Measurements from ENCODE around the gene CAMK1D.

The CAMK1D gene

GRCh38 chr10:12597176-12597575 lies 247.8 kb downstream of the CAMK1D start:
- no peak for DNase-seq (ENCODE audit: low spot score)

- DNase-seq (ENCODE audit: low spot score) = no peak
Observed at GRCh38 chr10:12597788-12598765, 248.7 kb downstream of the CAMK1D start.

GRCh38 chr10:12600652-12601051 lies 251.3 kb downstream of the CAMK1D start:
- no peak for DNase-seq (ENCODE audit: low spot score)

- no peak for DNase-seq (ENCODE audit: low spot score)
Observed at GRCh38 chr10:12602521-12602920, 253.2 kb downstream of the CAMK1D start.

GRCh38 chr10:12603766-12604470 lies 254.6 kb downstream of the CAMK1D start:
- no peak for DNase-seq (ENCODE audit: low spot score)

- DNase-seq (ENCODE audit: low spot score) = no peak
Observed at GRCh38 chr10:12605580-12606405, 256.4 kb downstream of the CAMK1D start.

GRCh38 chr10:12606461-12606860 lies 257.1 kb downstream of the CAMK1D start:
- DNase-seq (ENCODE audit: low spot score) = no peak

- no peak for DNase-seq (ENCODE audit: low spot score)
Observed at GRCh38 chr10:12608761-12609160, 259.4 kb downstream of the CAMK1D start.

- DNase-seq (ENCODE audit: low spot score) = no peak
Observed at GRCh38 chr10:12609435-12609834, 260.1 kb downstream of the CAMK1D start.

- no peak for DNase-seq (ENCODE audit: low spot score)
Observed at GRCh38 chr10:12613136-12613535, 263.8 kb downstream of the CAMK1D start.

- DNase-seq (ENCODE audit: low spot score) = no peak
Observed at GRCh38 chr10:12614177-12614995, 265.0 kb downstream of the CAMK1D start.

- no peak for DNase-seq (ENCODE audit: low spot score)
Observed at GRCh38 chr10:12615296-12616220, 266.2 kb downstream of the CAMK1D start.

- DNase-seq (ENCODE audit: low spot score) = no peak
Observed at GRCh38 chr10:12617191-12618175, 268.1 kb downstream of the CAMK1D start.

GRCh38 chr10:12622016-12622415 lies 272.7 kb downstream of the CAMK1D start:
- DNase-seq (ENCODE audit: low spot score) = no peak

GRCh38 chr10:12622691-12623090 lies 273.3 kb downstream of the CAMK1D start:
- DNase-seq (ENCODE audit: low spot score) = no peak

- no peak for DNase-seq (ENCODE audit: low spot score)
Observed at GRCh38 chr10:12625393-12626023, 276.2 kb downstream of the CAMK1D start.

GRCh38 chr10:12628153-12628552 lies 278.8 kb downstream of the CAMK1D start:
- no peak for DNase-seq (ENCODE audit: low spot score)

GRCh38 chr10:12628964-12629766 lies 279.8 kb downstream of the CAMK1D start:
- no peak for DNase-seq (ENCODE audit: low spot score)

Data from hematopoietic multipotent progenitor cell treated with erythropoietin and hydrocortisone succinate and interleukin-3 and kit ligand, for 17 days (in vitro differentiated cells).